PC-3 (cell line): Measurements from ENCODE around the gene GBP6. TPM values are rescaled to one million over a fixed set of nuclear protein-coding genes. Genes with fewer than 3 reads are reported as not detected.

Experiments used
- ATAC-seq: fragments of 200-7000 bp; cut with Tn5 transposase; 2 replicates; pipeline ENCODE4 v1.9.1; 2020; ENCODE audit warnings: mild to moderate bottlenecking, moderate library complexity
- BruUV-seq: library from RNA; stranded (reverse); fragments of 400-500 nt; replicated peaks from 2 replicates; lab custom pipeline; 2021; lab: Mats Ljungman, UMichigan
- CTCF ChIA-PET: fragments of 300-600 bp; sonication (Branson Sonifier 250); formaldehyde crosslinking; loops from one replicate; lab custom pipeline; 2022; ENCODE audit warnings: antibody characterized with exemption; lab: Charles Lee
- POLR2A ChIA-PET: fragments of 300-600 bp; sonication (Branson Sonifier 250); formaldehyde crosslinking; loops from one replicate; lab custom pipeline; 2022; ENCODE audit warnings: antibody characterized with exemption; ENCODE audit not compliant: unreplicated experiment; lab: Charles Lee
- DNase-seq: peaks from one replicate; pipeline ENCODE4 v3.0.0-alpha.2; 2015
- H2AFZ ChIP-seq: fragments of 300-600 bp; sonication (generic); 2 replicates; pipeline ENCODE4 v1.6.0; 2016; ENCODE audit warnings: antibody characterized with exemption, low read length
- H3F3A ChIP-seq: fragments of 300-600 bp; sonication (generic); one replicate; pipeline ENCODE4 v1.6.0; 2017; ENCODE audit warnings: antibody characterized with exemption, low read length, control low read depth, mild to moderate bottlenecking; ENCODE audit not compliant: unreplicated experiment
- H3K27ac ChIP-seq: fragments of 300-600 bp; sonication (generic); 2 replicates; pipeline ENCODE4 v1.5.1; 2016; ENCODE audit warnings: mild to moderate bottlenecking, low read length
- H3K27me3 ChIP-seq: fragments of 300-600 bp; sonication (generic); 2 replicates; pipeline ENCODE4 v1.6.1; 2016; ENCODE audit warnings: low read length, mixed read lengths
- H3K36me3 ChIP-seq: fragments of 300-600 bp; sonication (generic); 2 replicates; pipeline ENCODE4 v1.6.1; 2016; ENCODE audit warnings: low read depth, mixed run types, low read length, mixed read lengths
- H3K4me1 ChIP-seq: fragments of 300-600 bp; sonication (generic); 2 replicates; pipeline ENCODE4 v1.5.1; 2016; ENCODE audit warnings: low read length; ENCODE audit not compliant: insufficient read depth
- H3K4me2 ChIP-seq: fragments of 300-600 bp; sonication (generic); 2 replicates; pipeline ENCODE4 v1.6.0; 2016; ENCODE audit warnings: low read length
- H3K4me3 ChIP-seq: fragments of 300-600 bp; sonication (generic); 2 replicates; pipeline ENCODE4 v1.5.1; 2016; ENCODE audit warnings: mild to moderate bottlenecking, low read length, mixed read lengths
- H3K79me2 ChIP-seq: fragments of 300-600 bp; sonication (generic); 2 replicates; pipeline ENCODE4 v1.6.1; 2017; ENCODE audit warnings: low read length, mixed read lengths
- H3K9ac ChIP-seq: fragments of 300-600 bp; sonication (generic); 2 replicates; pipeline ENCODE4 v1.6.0; 2016; ENCODE audit warnings: mild to moderate bottlenecking, low read length
- H3K9me2 ChIP-seq: fragments of 300-600 bp; sonication (generic); replicated peaks from 2 replicates; pipeline ENCODE4 v1.6.1; 2016; ENCODE audit warnings: mixed run types, low read length, mixed read lengths
- H3K9me3 ChIP-seq: fragments of 300-600 bp; sonication (generic); 2 replicates; pipeline ENCODE4 v1.6.1; 2016; ENCODE audit warnings: low read length, mixed read lengths
- H4K20me1 ChIP-seq: fragments of 300-600 bp; sonication (generic); 2 replicates; pipeline ENCODE4 v1.6.1; 2016; ENCODE audit warnings: low read length, mixed read lengths
- EZH2 ChIP-seq: fragments of 300-600 bp; sonication (generic); IDR thresholded peaks from one replicate; pipeline ENCODE4 v1.6.1; 2017; ENCODE audit warnings: antibody characterized with exemption, mild to moderate bottlenecking, low read length; ENCODE audit not compliant: unreplicated experiment
- EZH2phosphoT487 ChIP-seq: fragments of 300-600 bp; sonication (generic); IDR thresholded peaks from 2 replicates; pipeline ENCODE4 v1.6.1; 2018; ENCODE audit warnings: mild to moderate bottlenecking, antibody characterized with exemption, low read length, borderline replicate concordance
- intact Hi-C: fragments of 100-400 bp; cut with micrococcal nuclease; formaldehyde crosslinking; loops from 2 replicates; pipeline ENCODE4 v1.9.0; 2023
- total RNA-seq: library from RNA; depleted of rRNA; stranded (reverse); fragments of >200 nt; gene quantifications from 2 replicates; pipeline ENCODE4 v1.2.3, GENCODE V29; 2014
- TF ChIP-seq, protein P1 (sequence below): fragments of 300-600 bp; sonication (generic); conservative IDR thresholded peaks from 2 replicates; pipeline ENCODE4 v1.5.1; 2017; ENCODE audit warnings: antibody characterized with exemption, low read depth, mild to moderate bottlenecking, low read length

Gene GBP6
- total RNA-seq, 1 experiment from 2014 or later = 0.40 TPM

DNA sequence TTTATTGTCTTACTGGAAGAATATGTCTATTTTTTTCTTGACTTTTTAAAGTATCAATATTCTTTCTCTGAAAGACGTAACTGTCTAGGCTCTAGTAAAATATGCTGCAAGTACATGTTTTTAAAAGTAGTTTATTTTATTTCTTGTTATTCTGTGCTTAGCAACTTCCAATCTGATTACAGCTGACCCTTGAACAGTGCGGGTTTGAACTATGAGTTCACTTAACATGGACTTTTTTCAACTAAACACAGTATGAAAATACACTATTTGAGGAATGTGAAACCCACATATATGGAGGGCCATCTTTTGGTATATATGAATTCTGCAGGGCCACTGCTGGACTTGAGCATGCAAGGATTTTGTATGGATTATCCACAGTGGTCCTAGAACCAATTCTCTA, 26.8 kb downstream of the GBP6 start:
- H3K36me3 ChIP-seq = no peaks in the 10 kb centered on the region
- DNase-seq (no peak), ATAC-seq (no peak)
- H3K4me2 ChIP-seq = no peak overlapping the region
- H3K9ac ChIP-seq = no peak overlapping the region
- no peaks in the 10 kb centered on the region for H3K4me1 ChIP-seq
- TF ChIP-seq EZH2 = no peak
- TF ChIP-seq, protein P1, sequence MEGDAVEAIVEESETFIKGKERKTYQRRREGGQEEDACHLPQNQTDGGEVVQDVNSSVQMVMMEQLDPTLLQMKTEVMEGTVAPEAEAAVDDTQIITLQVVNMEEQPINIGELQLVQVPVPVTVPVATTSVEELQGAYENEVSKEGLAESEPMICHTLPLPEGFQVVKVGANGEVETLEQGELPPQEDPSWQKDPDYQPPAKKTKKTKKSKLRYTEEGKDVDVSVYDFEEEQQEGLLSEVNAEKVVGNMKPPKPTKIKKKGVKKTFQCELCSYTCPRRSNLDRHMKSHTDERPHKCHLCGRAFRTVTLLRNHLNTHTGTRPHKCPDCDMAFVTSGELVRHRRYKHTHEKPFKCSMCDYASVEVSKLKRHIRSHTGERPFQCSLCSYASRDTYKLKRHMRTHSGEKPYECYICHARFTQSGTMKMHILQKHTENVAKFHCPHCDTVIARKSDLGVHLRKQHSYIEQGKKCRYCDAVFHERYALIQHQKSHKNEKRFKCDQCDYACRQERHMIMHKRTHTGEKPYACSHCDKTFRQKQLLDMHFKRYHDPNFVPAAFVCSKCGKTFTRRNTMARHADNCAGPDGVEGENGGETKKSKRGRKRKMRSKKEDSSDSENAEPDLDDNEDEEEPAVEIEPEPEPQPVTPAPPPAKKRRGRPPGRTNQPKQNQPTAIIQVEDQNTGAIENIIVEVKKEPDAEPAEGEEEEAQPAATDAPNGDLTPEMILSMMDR = no peak
- no peak for TF ChIP-seq EZH2phosphoT487
- intact Hi-C loops = no loop called here
- no peak overlapping the region for H3K4me3 ChIP-seq
- no peaks in the 10 kb centered on the region for H3K9me2 ChIP-seq
- no peaks in the 10 kb centered on the region for H3F3A ChIP-seq
- no peak overlapping the region for H2AFZ ChIP-seq
- CTCF ChIA-PET = no interaction called here
- no TSS peak for BruUV-seq
- H3K79me2 ChIP-seq = no peaks in the 10 kb centered on the region
- H3K27ac ChIP-seq = no peak overlapping the region
- POLR2A ChIA-PET = no interaction called here
- H4K20me1 ChIP-seq = no peaks in the 10 kb centered on the region
- no peaks in the 10 kb centered on the region for H3K9me3 ChIP-seq
- H3K27me3 ChIP-seq = no peaks in the 10 kb centered on the region

DNA sequence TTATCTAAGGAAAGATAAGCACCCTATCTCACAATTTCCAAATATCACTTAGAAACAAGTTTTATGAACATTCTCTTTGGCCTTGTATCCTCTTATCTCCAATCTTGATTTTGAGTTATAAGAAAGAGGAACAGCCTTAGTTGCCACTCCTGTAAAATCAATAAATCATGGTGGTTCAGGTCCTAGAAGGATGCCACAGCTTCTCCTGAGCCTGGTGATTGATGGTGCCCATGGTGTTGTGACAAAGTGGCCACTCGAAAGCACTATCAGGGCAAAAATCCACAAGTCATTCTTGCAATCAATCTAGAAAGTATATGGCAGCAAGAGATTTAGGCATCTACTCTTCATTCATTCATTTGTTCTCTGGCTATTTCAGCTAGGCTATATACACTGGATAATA, 27.8 kb downstream of the GBP6 start:
- no peak for ATAC-seq
- no TSS peak for BruUV-seq
- Histone ChIP-seq H3K4me2 (no peak overlapping the region), H3K4me3 (no peak overlapping the region), H4K20me1 (no peaks in the 10 kb centered on the region), H3K9ac (no peak overlapping the region), H3K9me2 (no peaks in the 10 kb centered on the region), H3K79me2 (no peaks in the 10 kb centered on the region), H2AFZ (no peak overlapping the region), H3K36me3 (no peaks in the 10 kb centered on the region), H3K27me3 (no peaks in the 10 kb centered on the region), H3K27ac (no peak overlapping the region), H3K9me3 (no peaks in the 10 kb centered on the region), H3F3A (no peaks in the 10 kb centered on the region), H3K4me1 (no peaks in the 10 kb centered on the region)
- intact Hi-C loops = no loop called here
- ChIA-PET POLR2A (no interaction called here), CTCF (no interaction called here)
- no peak for DNase-seq
- TF ChIP-seq EZH2phosphoT487 = no peak
- no peak for TF ChIP-seq EZH2
- TF ChIP-seq, protein P1 = no peak

DNA sequence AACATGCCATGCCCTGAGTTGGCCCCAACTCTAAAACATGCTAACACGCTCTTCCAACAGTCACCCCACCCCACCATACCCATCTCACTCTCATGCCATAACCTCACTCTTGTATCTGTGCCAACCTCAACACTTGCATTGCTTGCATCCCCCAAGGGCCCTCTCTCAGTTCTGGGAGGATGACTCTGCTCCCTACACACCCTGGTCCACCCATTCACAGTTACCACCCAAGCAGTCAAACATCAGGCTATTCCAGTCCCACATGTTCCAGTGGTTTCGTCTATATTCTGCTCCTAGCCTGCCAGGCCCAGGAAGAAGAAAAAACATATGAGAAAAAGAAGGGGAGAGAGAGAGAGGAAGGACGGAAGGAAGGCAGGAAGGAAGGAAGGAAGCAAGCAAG, 31.0 kb downstream of the GBP6 start:
- Histone ChIP-seq H4K20me1 (no peaks in the 10 kb centered on the region), H3K9me3 (no peaks in the 10 kb centered on the region), H3K4me1 (no peaks in the 10 kb centered on the region), H3K9ac (no peak overlapping the region), H3K27ac (no peak overlapping the region), H3K79me2 (no peaks in the 10 kb centered on the region), H3K4me3 (no peak overlapping the region), H2AFZ (no peak overlapping the region), H3K36me3 (no peaks in the 10 kb centered on the region), H3K9me2 (no peaks in the 10 kb centered on the region), H3K4me2 (no peak overlapping the region), H3F3A (no peaks in the 10 kb centered on the region), H3K27me3 (no peaks in the 10 kb centered on the region)
- BruUV-seq = no TSS peak
- no peak for TF ChIP-seq EZH2phosphoT487
- TF ChIP-seq, protein P1 = no peak
- no peak for TF ChIP-seq EZH2
- POLR2A ChIA-PET = no interaction called here
- ATAC-seq (no peak), DNase-seq (no peak)
- intact Hi-C loops = no loop called here
- CTCF ChIA-PET = no interaction called here
